Stimulated activated CD4-positive, alpha-beta T cell treated with anti-CD3 and anti-CD28 coated beads, Interleukin-15, amount 100 ng/mL, for 24 hours (primary cell): ENCODE results near the gene CLGN.

ENCODE experiments used
- DNase-seq: peaks from one replicate; pipeline ENCODE4 v3.0.0-alpha.2; 2020

Gene CLGN

DNA sequence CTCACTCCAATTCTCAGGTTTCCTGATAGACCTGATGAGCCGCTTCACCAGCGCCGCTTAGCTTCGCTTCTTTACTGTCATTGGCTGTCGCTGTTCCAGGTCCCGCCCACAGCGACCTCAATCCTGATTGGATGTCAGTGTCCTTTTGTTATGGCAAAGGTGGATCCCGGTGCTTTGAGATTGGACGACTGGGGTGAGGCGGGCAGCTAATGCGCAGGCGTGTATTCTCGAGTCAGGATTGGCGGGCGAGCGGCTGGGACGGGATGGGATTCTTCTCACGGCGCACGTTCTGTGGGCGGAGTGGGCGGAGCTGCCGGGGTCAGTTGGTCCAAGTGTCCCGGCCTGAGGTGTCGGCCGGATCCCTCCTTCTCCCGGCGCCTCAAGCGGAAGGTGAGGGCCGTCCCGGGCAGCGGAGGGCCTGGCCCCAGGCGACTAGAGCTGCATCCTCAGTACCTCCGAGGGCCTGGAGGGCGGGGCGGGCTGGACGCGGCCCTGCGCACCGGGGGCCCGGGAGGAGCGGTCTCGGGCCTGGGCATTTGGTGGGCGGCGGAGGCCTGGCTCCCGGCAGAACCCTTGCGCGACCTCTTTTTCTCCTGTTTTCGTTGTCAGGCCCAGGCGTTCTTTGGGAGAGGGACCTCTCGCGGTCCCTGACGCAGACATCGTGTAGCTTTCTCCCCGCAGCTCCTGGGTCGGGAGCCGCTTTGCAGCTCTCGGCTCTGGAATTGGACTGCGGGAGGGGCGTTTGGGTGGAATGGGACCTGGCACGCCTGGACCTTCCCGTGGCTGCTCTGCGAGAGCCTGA, 53.9 kb downstream of the CLGN start, which contains the start of gene SCOC:
Gene SCOC (plus strand): TSS at position 319 of the 802 bp plus-strand sequence. CDS start 5,525 bp downstream, outside the sequence.
- peak; percentile 98 for DNase-seq

DNA sequence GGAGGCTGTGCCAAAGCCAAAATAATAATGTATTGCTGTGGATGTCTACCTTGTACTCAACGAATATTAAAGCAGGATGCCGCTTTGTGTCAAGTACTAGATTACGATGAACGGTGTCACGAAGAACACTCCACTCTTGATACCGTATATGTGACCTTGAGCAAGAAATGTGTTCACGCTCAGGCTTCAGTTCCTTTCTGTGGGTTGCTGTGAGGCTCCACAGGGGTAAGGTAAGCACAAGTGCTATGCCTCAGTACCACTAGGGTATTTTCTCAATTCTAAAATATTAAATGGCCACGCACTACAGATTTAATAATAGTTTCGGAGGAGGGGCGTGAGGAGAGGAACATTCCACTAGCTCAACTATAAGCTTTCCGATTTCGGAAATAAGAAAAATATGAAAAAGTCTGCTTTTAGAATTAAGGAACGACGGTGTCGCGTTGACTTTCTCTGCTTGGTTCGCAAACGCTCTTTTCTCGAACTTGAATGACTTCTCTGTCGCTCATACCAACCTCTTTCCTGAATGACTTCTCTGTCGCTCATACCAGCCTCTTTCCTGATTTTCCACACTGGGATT, 54.6 kb downstream of the CLGN start:
- peak; percentile 35 for DNase-seq

DNA sequence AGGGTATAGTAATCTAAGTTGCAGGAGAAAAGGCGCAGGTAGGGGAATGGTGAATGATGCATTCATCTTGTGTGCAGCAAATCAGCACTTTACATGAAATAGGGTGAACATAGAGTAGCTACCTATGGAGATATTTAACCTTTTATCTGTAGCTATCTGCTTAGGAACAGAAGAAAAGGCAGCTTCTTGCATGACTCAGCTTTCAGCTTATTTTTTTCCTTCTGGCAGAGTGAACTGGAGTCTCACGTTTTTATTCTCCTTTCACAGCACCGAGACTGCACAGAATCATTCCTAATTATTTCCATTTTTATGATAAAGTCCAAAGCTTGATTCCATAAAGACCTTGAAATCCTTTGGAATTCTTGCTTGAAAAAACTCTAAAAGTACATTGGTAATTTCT, 58.8 kb downstream of the CLGN start:
- no peak for DNase-seq

DNA sequence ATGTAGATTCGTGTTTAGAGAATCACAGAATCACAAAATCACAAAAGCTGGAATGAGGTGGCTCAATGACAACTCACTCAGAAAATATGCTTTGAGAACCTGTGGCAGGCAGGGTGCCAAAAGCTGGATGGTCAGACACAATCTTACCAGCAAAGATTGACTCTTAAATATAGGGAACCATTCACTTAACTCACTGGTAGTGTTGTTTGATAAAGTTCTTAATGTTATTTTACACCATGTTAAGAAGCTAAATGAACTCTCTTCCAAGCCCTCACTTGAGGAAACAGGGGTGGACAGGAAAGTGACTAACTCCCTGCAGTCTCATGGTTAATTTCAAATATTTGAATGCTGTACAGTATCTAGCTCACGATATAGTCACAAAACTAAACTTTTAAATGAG, 59.7 kb downstream of the CLGN start:
- DNase-seq, result no peak

DNA sequence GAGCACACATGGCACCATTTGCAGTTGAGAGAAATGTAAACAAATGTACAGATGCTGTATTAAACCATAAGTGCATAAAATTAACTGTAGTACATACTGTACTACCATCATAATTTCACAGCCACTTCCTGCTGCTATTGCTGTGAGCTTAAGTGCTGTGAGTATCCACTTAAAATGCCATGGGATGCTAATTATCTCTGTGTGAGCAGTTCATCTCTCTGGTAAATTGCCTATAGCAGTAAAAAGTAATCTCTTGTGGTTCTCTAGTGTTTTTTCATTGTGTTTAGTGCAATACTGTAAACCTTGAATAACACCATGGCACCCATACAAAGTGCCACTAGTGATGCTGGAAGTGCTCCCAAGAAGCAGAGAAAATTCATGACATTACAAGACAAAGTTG, 63.9 kb downstream of the CLGN start:
- DNase-seq, result no peak

DNA sequence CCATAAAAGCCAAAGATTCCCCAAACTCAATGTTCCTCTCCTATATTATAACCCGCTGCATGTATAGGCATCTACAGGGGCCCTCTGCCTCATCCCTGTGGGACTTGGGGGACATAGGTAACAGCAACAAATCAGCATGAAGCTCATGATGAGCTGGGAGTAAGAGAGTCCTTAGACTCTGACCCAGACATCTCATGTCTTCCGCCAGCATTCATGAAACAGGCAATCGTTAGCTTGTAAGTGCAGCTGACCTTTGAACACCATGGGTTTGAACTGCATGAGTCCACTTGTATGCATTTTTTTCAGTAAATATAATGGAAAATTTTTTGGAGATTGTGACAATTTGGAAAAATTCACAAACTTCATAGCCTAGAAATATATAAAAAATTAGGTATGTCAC, 64.4 kb downstream of the CLGN start:
- DNase-seq, result no peak

DNA sequence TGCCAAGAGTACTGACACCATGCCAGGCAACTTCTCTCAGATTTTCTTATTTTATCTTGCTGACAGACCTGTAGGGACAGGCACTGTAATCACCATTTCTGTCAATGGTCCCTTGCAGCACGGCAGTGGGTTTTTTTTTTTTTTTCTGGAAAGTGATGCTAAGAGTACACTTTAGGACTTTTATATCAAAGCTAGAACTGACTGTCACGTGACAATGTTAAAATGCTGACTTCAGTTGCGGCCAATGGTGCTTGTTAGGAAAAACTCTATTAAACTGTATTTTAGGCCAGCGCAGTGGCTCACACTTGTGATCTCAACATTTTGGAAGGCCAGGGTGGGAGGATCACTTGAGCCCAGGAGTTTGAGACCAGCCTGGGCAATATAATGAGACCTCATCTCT, 66.3 kb downstream of the CLGN start:
- DNase-seq, result no peak

DNA sequence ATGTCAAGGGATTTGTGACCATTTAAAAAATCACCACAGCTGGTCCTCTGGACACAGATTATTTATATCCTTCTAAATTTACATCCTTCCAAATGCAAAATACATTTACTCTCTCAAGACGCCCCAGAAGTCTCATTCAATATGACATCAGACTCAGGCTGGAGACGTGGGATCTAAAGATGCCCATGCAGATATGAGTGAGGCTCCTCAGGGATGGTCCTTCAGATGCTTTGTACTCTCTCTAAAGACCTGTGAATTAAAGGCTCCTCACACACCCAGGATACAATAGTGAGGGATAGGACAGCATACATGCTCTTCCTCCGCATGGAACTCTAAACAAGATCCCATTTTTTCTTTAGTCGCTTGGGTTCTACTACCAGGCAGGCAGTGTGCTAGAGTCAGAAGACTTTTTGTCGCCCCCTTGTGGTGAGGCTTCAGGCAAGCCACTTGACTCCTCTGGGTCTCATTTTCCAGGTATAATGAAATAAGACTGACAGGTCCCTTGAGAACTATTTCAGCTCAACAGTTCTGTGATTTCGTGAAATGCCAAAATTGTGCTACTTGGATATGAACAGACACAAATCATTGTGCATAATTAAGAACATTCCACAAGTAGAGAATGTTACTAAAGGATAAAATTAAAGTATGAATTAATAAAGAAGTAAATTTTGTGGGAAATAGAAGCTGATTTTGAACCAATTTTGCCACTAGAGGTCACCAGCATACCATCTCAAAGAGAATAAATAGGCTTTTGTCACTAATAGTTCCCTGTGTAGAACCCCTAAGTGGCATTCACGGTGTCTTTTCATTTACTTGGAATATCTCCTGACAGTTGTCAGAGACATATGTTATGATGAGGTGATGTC, 67.7 kb downstream of the CLGN start:
- DNase-seq, result peak; percentile 86

DNA sequence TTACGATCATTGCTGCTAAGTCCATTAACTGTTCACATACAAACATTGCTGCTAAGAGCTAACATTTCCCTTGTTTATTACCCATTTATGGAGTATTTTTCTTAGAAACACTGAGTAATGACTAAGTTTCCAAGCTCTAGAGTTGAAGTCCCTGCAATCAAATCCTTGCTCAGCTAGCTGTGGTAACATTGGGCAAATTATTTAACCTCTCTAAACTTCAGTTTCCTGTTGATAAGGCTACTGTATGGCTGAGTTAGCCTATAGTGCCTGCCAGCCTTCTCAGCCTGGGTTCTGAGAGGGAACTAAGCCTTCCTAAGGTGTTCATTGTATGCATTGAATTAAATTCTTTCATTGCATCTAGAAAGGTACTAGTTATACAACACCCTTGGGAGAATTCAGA, 69.2 kb downstream of the CLGN start:
- no peak for DNase-seq

DNA sequence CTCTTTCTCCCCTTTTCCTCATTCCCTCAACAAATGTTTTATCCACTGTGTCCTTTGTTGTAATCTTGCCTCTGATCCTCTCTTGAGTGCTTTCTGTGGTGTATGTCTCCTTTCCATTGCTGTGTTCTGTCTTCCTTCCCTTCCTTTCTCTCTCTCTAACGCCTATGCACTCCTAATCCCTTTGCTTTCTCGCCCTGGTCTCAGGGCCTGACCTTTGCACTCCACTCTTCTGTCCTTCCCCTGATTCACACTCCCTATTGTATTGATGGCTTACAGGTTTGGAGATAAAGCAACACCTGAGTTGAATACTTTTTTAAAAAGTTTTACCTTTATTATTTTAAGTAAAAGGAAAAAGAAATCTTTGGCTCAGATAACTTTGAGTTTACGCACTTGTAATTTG, 69.6 kb downstream of the CLGN start:
- DNase-seq, result no peak

DNA sequence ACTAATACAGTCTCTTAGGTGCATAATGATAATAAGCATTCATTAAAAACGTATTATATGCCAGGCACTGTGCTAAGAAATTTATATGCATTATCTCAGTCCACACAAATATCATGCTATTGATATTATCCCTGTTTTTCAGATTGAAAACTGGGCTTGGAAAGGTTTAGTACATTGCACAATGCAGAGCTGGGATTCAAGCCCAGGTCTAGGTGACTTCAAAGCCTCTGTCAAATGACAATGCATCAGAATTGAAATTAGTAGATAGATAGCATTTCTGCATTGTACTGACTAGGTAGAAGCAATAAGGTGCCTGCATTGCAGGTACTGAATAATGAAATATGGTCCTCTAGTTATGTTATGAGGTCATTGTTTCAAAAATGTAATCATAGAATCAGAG, 72.2 kb downstream of the CLGN start:
- DNase-seq, result no peak

DNA sequence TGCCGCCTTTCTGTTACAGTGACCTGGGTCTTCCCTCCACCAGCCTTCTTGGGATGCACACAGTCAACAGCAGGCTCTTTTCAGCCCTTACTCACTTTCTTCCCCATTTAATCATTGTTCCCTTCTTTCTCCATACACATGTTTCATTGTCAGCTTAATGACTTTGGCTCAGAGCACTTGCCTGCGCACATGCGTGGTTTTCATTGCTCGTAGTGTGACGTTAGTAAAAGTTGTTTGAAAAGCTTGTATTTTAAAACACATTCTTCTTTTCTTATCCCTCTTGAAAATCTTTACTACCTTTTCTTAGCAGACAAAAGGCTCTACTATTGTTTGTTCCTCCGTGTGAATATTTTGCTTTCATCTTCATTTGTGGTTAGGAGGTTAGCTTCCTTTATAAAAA, 73.7 kb downstream of the CLGN start:
- no peak for DNase-seq

DNA sequence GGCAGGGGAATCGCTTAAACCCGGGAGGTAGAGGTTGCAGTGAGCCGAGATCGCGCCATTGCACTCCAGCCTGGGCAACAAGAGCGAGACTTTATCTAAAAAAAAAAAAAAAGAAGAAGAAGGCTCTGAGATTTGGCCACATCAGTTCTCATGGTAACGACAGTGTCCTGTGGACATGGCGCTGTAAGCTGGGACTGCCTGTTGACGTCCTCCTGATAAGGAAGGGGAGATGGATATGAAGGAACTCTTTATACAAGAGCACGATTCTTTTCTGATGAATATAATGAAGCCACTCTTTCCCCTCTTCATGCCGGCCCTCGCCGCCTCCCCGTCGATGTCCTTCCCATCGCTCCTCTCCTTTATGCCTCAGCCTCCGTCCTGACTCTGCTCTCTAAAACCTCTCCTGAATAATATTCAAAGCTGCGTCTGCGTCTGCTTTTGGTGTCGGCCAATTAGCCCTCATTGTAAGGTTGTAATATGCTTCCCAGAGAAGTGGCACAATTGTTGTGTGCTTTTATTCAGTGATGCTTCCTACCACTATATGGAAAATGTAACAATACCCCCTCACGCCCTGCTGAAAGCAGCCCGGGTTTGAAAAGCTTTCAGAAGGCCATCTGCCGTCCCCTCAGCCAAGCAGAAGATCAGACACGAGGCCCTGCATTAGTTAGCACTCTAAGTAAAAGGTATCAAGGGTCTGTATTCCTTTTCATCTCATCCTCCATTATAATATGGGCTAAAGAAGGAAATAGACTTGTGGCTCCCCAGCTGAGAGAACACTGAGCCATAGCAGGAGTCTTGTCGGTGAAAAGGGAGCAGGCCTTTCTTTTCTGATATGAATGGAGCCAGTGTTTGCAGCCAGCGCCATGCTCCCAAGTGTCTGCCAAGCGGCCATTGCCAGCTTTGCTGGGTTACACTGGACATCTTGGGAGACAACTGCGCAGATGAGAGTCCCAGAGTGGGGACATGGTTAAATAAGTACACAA, 76.1 kb downstream of the CLGN start:
- no peak for DNase-seq

DNA sequence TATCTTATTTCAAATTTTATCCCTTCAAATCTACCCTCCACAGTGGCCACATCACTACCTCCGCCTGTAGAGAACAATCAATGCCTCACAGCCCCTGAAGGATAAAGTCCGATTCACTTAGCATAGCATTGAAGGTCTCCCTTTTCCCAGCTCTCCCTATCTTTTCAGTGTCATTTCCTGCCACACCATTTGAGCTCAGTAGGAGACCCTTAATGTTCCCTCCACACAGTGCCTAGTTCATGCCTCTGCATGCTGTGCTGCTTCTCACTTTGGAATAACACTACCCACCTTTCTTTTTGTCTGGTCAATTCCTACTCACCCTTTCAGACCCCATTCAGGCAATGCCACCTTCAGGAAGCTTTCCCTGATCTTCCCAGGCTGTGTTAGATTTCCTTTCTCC, 77.6 kb downstream of the CLGN start:
- no peak for DNase-seq

DNA sequence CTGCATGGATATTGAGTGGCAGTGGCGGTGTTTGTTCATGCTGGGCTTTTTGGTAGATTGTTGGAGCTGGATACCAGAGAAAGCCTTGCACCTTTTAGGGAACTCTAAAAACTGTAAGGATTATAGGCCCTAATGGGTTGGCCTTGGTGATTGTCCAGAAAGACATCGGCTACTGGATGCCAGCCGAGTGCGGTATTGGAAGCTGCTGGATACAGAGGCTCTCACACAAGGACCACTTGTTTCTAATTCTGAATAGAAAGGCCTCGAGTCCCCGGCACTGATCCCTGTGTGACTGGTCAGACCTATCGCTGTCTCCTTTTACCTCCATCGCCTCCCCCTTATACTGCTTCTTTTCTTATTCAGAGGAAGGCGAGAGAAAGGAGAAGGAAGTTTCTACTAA, 81.3 kb downstream of the CLGN start:
- DNase-seq, result no peak

DNA sequence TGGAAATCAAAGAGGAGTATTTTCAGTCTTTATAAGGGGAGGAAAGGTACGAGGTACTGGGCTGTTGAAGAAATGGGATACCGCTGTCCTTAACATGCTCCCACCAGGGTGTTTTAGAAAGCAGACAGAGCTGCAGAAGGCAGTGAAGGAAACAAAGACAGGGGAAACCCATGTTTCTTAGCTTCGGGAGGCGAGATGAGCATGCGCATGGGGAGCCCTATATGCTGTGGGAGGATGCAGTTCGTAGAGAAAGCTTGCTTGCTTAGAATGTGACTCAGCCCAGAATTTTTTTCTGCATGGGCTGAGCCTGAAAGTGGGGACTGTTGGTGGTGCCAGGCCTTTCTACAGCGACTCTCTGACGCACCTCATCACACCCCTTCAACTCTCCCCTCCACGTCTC, 82.8 kb downstream of the CLGN start:
- no peak for DNase-seq

DNA sequence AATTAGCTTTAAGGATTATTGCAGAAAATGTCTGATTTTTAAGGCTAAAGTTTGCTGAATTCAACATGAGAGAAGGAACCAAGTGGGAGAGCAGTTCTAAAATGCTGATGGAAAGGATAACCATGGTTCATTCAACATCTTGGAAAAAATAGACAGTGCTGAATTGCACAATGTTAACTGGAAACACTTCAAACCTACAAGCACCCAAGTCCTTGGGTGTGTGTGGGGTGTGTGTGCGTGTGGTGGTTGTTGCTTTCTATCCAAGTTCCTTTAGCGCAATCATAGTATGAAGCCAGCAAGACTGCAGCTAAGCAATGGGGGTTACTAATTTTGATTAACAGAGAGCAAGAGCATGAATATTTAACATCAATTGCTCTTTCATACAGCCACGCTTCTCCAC, 83.3 kb downstream of the CLGN start:
- DNase-seq, result no peak

DNA sequence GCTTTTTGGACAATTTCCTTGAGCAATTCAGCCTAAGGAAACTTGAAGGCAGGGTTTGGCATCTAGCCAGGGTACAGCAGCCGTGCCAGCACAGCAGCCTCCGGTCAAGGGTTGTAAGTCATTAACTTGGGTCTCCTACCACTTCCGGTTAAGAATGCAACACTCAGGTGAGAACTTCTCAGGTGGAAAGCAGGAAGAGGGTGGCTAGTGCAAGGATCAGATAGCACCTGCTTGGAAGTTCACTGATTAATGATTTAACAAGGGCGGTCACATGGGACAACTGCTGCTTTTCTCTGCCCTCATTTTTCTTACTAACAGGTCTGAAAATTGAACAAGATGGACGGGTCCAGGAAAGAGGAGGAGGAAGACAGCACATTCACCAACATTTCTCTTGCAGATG, 84.1 kb downstream of the CLGN start:
- no peak for DNase-seq

DNA sequence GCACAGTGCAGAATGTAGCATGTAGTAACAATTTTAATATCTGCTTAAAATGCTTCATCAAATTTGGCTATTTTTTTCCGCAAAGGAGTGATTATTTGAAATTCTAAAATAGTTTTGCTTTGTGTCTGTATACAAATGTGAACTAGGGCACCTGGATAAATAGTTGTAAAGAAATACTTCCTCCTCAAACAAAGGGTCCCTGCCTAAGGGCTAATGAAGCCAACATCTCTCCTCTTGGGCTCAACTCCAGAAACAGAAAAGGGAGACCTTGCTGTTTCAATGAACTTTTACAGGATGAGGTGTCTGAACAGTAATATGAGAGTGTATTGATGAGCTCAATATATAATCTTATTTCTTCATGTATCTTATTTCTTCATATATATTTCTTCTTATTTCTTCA, 84.8 kb downstream of the CLGN start:
- DNase-seq, result no peak
